ENCODE data around the gene MICU2. TPM values are rescaled to one million over a fixed set of nuclear protein-coding genes. Genes with fewer than 3 reads are reported as not detected.

Gene MICU2
- total RNA-seq, 1 donor from 2014 or later: 27.4 TPM

DNA sequence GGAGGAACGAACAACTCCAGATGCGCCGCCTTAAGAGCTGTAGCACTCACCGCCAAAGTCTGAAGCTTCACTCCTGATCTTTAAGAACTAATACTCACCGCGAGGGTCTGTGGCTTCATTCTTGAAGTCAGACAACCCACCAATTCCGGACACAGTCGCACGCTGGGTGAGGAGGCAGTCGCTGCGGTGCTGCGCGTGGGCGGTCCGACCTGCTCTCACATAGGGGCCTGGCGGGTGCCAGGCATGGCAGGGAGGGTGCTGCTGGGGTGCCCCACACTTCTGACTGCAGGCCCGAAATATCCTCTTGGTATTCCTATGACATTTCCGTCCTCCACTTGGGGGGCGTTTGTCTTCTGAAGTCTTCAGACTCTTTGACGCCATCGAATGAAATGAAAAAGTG, 7.4 kb upstream of the MICU2 start:
- DNase-seq (ENCODE audit: low spot score): no peak
- Mint-ChIP-seq H3K36me3 (ENCODE audit: low read depth) (no peaks in the 10 kb centered on the region), H3K9me3 (ENCODE audit: low read depth) (no peaks in the 10 kb centered on the region), H3K27ac (ENCODE audit: unreplicated experiment) (no peak overlapping the region), H3K27me3 (ENCODE audit: low read depth) (peaks cover 3% of the 10 kb centered on the region), H3K4me3 (ENCODE audit: unreplicated experiment) (no peak overlapping the region), H3K4me1 (ENCODE audit: low read depth) (peaks cover under 1% of the 10 kb centered on the region)
- TF ChIP-seq, protein P1, sequence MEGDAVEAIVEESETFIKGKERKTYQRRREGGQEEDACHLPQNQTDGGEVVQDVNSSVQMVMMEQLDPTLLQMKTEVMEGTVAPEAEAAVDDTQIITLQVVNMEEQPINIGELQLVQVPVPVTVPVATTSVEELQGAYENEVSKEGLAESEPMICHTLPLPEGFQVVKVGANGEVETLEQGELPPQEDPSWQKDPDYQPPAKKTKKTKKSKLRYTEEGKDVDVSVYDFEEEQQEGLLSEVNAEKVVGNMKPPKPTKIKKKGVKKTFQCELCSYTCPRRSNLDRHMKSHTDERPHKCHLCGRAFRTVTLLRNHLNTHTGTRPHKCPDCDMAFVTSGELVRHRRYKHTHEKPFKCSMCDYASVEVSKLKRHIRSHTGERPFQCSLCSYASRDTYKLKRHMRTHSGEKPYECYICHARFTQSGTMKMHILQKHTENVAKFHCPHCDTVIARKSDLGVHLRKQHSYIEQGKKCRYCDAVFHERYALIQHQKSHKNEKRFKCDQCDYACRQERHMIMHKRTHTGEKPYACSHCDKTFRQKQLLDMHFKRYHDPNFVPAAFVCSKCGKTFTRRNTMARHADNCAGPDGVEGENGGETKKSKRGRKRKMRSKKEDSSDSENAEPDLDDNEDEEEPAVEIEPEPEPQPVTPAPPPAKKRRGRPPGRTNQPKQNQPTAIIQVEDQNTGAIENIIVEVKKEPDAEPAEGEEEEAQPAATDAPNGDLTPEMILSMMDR (IDR thresholded peaks at IDR 0.05): no peak

DNA sequence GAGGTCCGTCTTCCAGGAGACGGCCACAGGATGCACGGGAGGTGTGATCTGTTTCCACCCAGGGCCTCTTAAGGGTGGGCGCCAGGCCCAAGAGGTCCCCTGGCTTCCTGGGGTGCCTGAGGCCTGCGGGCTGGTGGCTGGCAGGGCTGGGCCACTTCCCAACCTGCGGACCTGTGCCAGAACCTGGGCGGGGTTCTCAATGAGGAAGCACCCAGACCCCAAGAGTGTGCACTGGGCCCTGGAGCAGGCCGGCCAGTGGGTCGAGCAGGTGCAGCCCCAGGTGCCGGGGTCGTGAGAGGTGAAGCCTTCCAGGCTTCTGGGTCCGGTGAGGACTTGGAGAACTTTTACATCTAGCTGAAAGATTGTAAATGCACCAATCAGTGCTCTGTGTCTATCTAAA, 6.7 kb upstream of the MICU2 start:
- Mint-ChIP-seq H3K27ac (ENCODE audit: unreplicated experiment) (no peak overlapping the region), H3K4me3 (ENCODE audit: unreplicated experiment) (no peak overlapping the region), H3K9me3 (ENCODE audit: low read depth) (no peaks in the 10 kb centered on the region), H3K36me3 (ENCODE audit: low read depth) (no peaks in the 10 kb centered on the region), H3K4me1 (ENCODE audit: low read depth) (no peaks in the 10 kb centered on the region), H3K27me3 (ENCODE audit: low read depth) (peaks cover 3% of the 10 kb centered on the region)
- TF ChIP-seq, protein P1 (IDR thresholded peaks at IDR 0.05): no peak
- DNase-seq (ENCODE audit: low spot score): no peak

DNA sequence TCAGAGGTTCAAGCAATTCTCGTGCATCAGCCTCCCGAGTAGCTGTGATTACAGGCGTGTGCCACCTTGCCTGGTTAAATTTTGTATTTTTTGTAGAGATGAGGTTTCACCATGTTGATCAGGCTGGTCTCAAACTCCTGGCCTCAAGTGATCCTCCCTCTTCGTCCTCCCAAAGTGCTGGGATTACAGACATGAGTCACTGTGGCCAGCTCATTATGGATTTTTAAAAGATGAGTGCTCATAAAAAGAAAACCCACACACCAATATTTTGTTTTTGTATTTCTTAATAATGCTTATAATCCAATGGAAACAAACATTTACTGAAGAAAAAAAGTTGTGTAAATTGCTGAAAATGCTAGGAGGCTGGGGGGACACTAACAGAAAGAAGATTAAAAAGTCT, 5.0 kb upstream of the MICU2 start:
- Mint-ChIP-seq H3K27me3 (ENCODE audit: low read depth) (peaks cover 3% of the 10 kb centered on the region), H3K9me3 (ENCODE audit: low read depth) (no peaks in the 10 kb centered on the region), H3K27ac (ENCODE audit: unreplicated experiment) (no peak overlapping the region), H3K36me3 (ENCODE audit: low read depth) (no peaks in the 10 kb centered on the region), H3K4me1 (ENCODE audit: low read depth) (peaks cover 4% of the 10 kb centered on the region), H3K4me3 (ENCODE audit: unreplicated experiment) (no peak overlapping the region)
- DNase-seq (ENCODE audit: low spot score): no peak
- TF ChIP-seq, protein P1 (IDR thresholded peaks at IDR 0.05): no peak

DNA sequence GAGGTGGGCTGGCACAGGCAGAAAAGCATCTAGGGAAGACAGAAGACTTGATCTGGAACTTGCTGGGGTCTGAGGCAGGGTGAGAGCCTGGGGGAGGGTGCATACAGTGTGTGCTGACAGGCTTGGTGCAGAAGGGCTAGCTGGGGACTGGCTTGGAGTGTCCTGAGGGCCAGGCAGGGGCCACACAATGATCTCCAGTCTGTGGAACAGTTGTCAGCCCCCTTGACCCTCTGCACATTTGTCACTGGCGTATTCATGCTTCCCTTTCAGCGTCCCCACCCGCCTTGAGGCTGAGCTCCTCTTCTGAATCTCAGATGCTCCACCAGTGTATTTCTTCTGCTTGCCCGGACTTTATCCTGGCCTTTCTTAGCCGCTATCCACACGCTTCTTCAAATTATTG, 2.8 kb upstream of the MICU2 start:
- H3K27ac Mint-ChIP-seq (ENCODE audit: unreplicated experiment): no peak overlapping the region
- DNase-seq (ENCODE audit: low spot score): no peak
- H3K4me1 Mint-ChIP-seq (ENCODE audit: low read depth): peaks cover 10% of the 10 kb centered on the region
- no peaks in the 10 kb centered on the region for H3K36me3 Mint-ChIP-seq (ENCODE audit: low read depth)
- TF ChIP-seq, protein P1 (IDR thresholded peaks at IDR 0.05): no peak
- no peak overlapping the region for H3K4me3 Mint-ChIP-seq (ENCODE audit: unreplicated experiment)
- no peaks in the 10 kb centered on the region for H3K9me3 Mint-ChIP-seq (ENCODE audit: low read depth)
- H3K27me3 Mint-ChIP-seq (ENCODE audit: low read depth): peaks cover 3% of the 10 kb centered on the region

DNA sequence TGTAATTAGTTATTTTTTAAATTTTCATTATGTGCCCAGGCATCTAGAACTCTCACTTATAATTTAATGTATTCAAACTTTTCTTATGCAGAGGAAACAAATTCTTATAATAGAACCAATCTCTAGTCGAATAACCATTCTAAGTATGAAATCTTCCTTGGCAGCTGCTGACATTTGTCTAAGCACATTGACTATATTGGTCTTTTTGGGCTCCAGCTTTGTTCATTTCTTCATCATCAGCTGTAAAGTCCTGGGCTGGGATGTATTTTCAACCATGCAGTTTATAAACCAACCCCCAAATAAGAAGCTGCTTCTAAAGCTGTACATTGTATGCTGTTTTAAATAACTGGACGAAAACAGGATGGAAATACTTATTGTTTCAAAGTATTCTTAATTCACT, 2.3 kb upstream of the MICU2 start:
- peaks cover 3% of the 10 kb centered on the region for H3K36me3 Mint-ChIP-seq (ENCODE audit: low read depth)
- TF ChIP-seq, protein P1 (IDR thresholded peaks at IDR 0.05): no peak
- DNase-seq (ENCODE audit: low spot score): no peak
- peaks cover 3% of the 10 kb centered on the region for H3K27me3 Mint-ChIP-seq (ENCODE audit: low read depth)
- H3K4me3 Mint-ChIP-seq (ENCODE audit: unreplicated experiment): no peak overlapping the region
- H3K27ac Mint-ChIP-seq (ENCODE audit: unreplicated experiment): no peak overlapping the region
- no peaks in the 10 kb centered on the region for H3K9me3 Mint-ChIP-seq (ENCODE audit: low read depth)
- H3K4me1 Mint-ChIP-seq (ENCODE audit: low read depth): peaks cover 13% of the 10 kb centered on the region

Measured in chondrocyte (in vitro differentiated cells).